A549 (cell line): ENCODE results near the gene DDX20. TPM values are rescaled to one million over a fixed set of nuclear protein-coding genes. Genes with fewer than 3 reads are reported as not detected.

Experiments used
- ATAC-seq, 2 experiments: fragments of 200-7000 bp in 1 of 2; fragments of >200 bp in 1 of 2; cut with Nextera tagmentation in 1 of 2; cut with Tn5 transposase in 1 of 2; 3 replicates each; pipeline versions ENCODE4 v1.8.0 to v1.9.1; 2018 to 2020; ENCODE audit warnings: mild to moderate bottlenecking in 1 of 2, moderate library complexity in 1 of 2
- CTCF ChIA-PET: fragments of 300-600 bp; sonication (Branson Sonifier 250); formaldehyde crosslinking; extraction: SDS; loops from one replicate; lab custom pipeline; 2021; ENCODE audit warnings: antibody characterized with exemption, inconsistent platforms; lab: Yijun Ruan, JAX
- POLR2A ChIA-PET: fragments of 350-600 bp; formaldehyde crosslinking; extraction: SDS; loops from one replicate; lab custom pipeline; 2021; ENCODE audit warnings: antibody characterized with exemption, inconsistent platforms; lab: Yijun Ruan, JAX
- DNase-seq, 2 experiments: peaks; one replicate each; pipeline versions ENCODE4 v3.0.0 to v3.0.0-alpha.2; 2011 to 2016; ENCODE audit warnings: low read depth in 1 of 2, low spot score in 1 of 2
- FAIRE-seq: peaks from 2 replicates; lab custom pipeline; 2011; peaks lifted over from hg19 to GRCh38; lab: Jason Lieb, UNC
- H3K27ac ChIP-seq, 2 experiments: fragments of >200 bp; sonication (Bioruptor Twin); formaldehyde crosslinking; 3 replicates each; pipeline ENCODE4 v1.5.1; 2016 to 2017
- H3K4me1 ChIP-seq: fragments of >200 bp; sonication (Bioruptor Twin); formaldehyde crosslinking; 3 replicates; pipeline ENCODE4 v1.6.1; 2016
- H3K4me2 ChIP-seq: fragments of >200 bp; sonication (Bioruptor Twin); formaldehyde crosslinking; 3 replicates; pipeline ENCODE4 v1.6.1; 2016
- H3K4me3 ChIP-seq: fragments of >200 bp; sonication (Bioruptor Twin); formaldehyde crosslinking; 3 replicates; pipeline ENCODE4 v1.5.1; 2016
- H3K9me3 ChIP-seq: fragments of >200 bp; sonication (Bioruptor Twin); formaldehyde crosslinking; 3 replicates; pipeline ENCODE4 v1.6.1; 2016
- CBX2 ChIP-seq: fragments of 200-600 bp; sonication (generic); IDR thresholded peaks from 2 replicates; pipeline ENCODE4 v1.6.1; 2016; ENCODE audit warnings: low read depth, mild to moderate bottlenecking, borderline replicate concordance
- CBX8 ChIP-seq: fragments of 200-600 bp; sonication (generic); IDR thresholded peaks from 2 replicates; pipeline ENCODE4 v1.6.1; 2016
- CEBPB ChIP-seq, 2 experiments: fragments of >200 bp in 1 of 2; sonication (Bioruptor Twin) in 1 of 2; formaldehyde crosslinking in 1 of 2; IDR thresholded peaks; 2 replicates each; pipeline ENCODE4 v1.6.1; 2012 to 2016
- CHD4 ChIP-seq: fragments of 200-600 bp; sonication (generic); IDR thresholded peaks from 2 replicates; pipeline ENCODE4 v1.6.1; 2016; ENCODE audit warnings: antibody characterized with exemption, mild to moderate bottlenecking, borderline replicate concordance
- FOSB ChIP-seq: fragments of 250-450 bp; sonication (Bioruptor Pico); IDR thresholded peaks from 2 replicates; pipeline ENCODE4 v1.5.0; 2020; ENCODE audit warnings: mild to moderate bottlenecking, moderate library complexity
- FOSL2 ChIP-seq, 2 experiments: fragments of 450-650 bp in 1 of 2; fragments of >200 bp in 1 of 2; sonication (Bioruptor Twin) in 1 of 2; formaldehyde crosslinking; IDR thresholded peaks; 2 replicates each; pipeline versions ENCODE4 v1.5.0 to v1.6.1; 2016 to 2020; ENCODE audit warnings: mild to moderate bottlenecking in 1 of 2, moderate library complexity in 1 of 2
- FOXS1 ChIP-seq: fragments of 250-450 bp; sonication (Bioruptor Pico); IDR thresholded peaks from 2 replicates; pipeline ENCODE4 v1.5.0; 2020; ENCODE audit warnings: mild to moderate bottlenecking, moderate library complexity
- GATA3 ChIP-seq: IDR thresholded peaks from 2 replicates; pipeline ENCODE4 v1.6.1; 2012; ENCODE audit warnings: borderline replicate concordance
- KDM1A ChIP-seq: fragments of 200-600 bp; sonication (generic); IDR thresholded peaks from 2 replicates; pipeline ENCODE4 v1.6.1; 2016; ENCODE audit warnings: low read depth, mild to moderate bottlenecking
- KDM5A ChIP-seq: fragments of 200-600 bp; sonication (generic); IDR thresholded peaks from 2 replicates; pipeline ENCODE4 v1.6.1; 2016; ENCODE audit warnings: antibody characterized with exemption, mild to moderate bottlenecking
- MAFK ChIP-seq: fragments of 450-650 bp; IDR thresholded peaks from 2 replicates; pipeline ENCODE4 v1.6.1; 2014; ENCODE audit not compliant: partially characterized antibody
- MYC ChIP-seq: IDR thresholded peaks from 2 replicates; pipeline ENCODE4 v1.6.1; 2012; ENCODE audit warnings: mild to moderate bottlenecking, inconsistent platforms, low read length, improper control_type of control experiment, borderline replicate concordance
- NFE2L2 ChIP-seq: fragments of 150-350 bp; conservative IDR thresholded peaks from 2 replicates; pipeline ENCODE4 v1.6.1; 2014; ENCODE audit warnings: low read length
- POLR2A ChIP-seq: IDR thresholded peaks from 2 replicates; pipeline ENCODE4 v1.6.1; 2012; ENCODE audit warnings: mild to moderate bottlenecking, low read length
- RAD21 ChIP-seq, 2 experiments: fragments of >200 bp in 1 of 2; sonication (Bioruptor Twin) in 1 of 2; formaldehyde crosslinking in 1 of 2; IDR thresholded peaks in 1 of 2; conservative IDR thresholded peaks in 1 of 2; 2 replicates in 1 of 2; 3 replicates in 1 of 2; pipeline ENCODE4 v1.6.1; 2012 to 2018; ENCODE audit warnings: inconsistent platforms in 1 of 2
- RARB ChIP-seq: fragments of 250-450 bp; sonication (Bioruptor Pico); IDR thresholded peaks from 2 replicates; pipeline ENCODE4 v1.8.0; 2021; ENCODE audit warnings: mild to moderate bottlenecking, moderate library complexity
- RCOR1 ChIP-seq: fragments of 150-350 bp; IDR thresholded peaks from 2 replicates; pipeline ENCODE4 v1.6.1; 2014; ENCODE audit warnings: antibody characterized with exemption, low read length, low read depth
- RFX5 ChIP-seq: fragments of 450-650 bp; IDR thresholded peaks from 2 replicates; pipeline ENCODE4 v1.7.1; 2014; ENCODE audit warnings: antibody characterized with exemption, mild to moderate bottlenecking, moderate library complexity
- RNF2 ChIP-seq: fragments of 200-600 bp; sonication (generic); IDR thresholded peaks from 2 replicates; pipeline ENCODE4 v1.6.1; 2016; ENCODE audit warnings: low read depth, mild to moderate bottlenecking, antibody characterized with exemption, moderate library complexity, borderline replicate concordance
- TFCP2L1 ChIP-seq: fragments of 250-450 bp; sonication (Bioruptor Pico); IDR thresholded peaks from 2 replicates; pipeline ENCODE4 v1.5.0; 2021; ENCODE audit warnings: mild to moderate bottlenecking
- TP53 ChIP-seq: fragments of 250-450 bp; sonication (Bioruptor Pico); IDR thresholded peaks from 2 replicates; pipeline ENCODE4 v1.5.0; 2021; ENCODE audit warnings: mild to moderate bottlenecking, moderate library complexity
- ZC3H11A ChIP-seq: fragments of 450-650 bp; IDR thresholded peaks from 2 replicates; pipeline ENCODE4 v1.6.1; 2014; ENCODE audit warnings: antibody characterized with exemption, mild to moderate bottlenecking
- ZSCAN20 ChIP-seq: fragments of 250-450 bp; sonication (Bioruptor Pico); IDR thresholded peaks from 2 replicates; pipeline ENCODE4 v1.8.0; 2022; ENCODE audit warnings: mild to moderate bottlenecking, moderate library complexity
- polyA plus RNA-seq, 4 experiments: library from polyadenylated mRNA; depleted of rRNA in 3 of 4; stranded (reverse); fragments of >200 nt; fragmentation: RNase III in 1 of 4; extraction: RNeasy Plus Mini Kit Qiagen cat#74134 plus additional on column Dnase treatment in 1 of 4; gene quantifications; 2 replicates in 3 of 4; 3 replicates in 1 of 4; pipeline ENCODE4 v1.2.3, GENCODE V29; 2011 to 2017
- TF ChIP-seq, protein P1 (sequence below): IDR thresholded peaks from 2 replicates; pipeline ENCODE4 v1.6.1; 2012
- TF ChIP-seq, protein P2 (sequence below): IDR thresholded peaks from 2 replicates; pipeline ENCODE4 v1.6.1; 2012
- TF ChIP-seq, protein P3 (sequence below): fragments of 250-450 bp; sonication (Bioruptor Pico); IDR thresholded peaks from 2 replicates; pipeline ENCODE4 v1.5.0; 2021; ENCODE audit warnings: mild to moderate bottlenecking, moderate library complexity, borderline replicate concordance
- TF ChIP-seq, protein P4 (sequence below): fragments of 450-650 bp; IDR thresholded peaks from 2 replicates; pipeline ENCODE4 v1.6.1; 2014; ENCODE audit warnings: antibody characterized with exemption
- TF ChIP-seq, protein P5 (sequence below): fragments of 200-600 bp; sonication (generic); IDR thresholded peaks from 2 replicates; pipeline ENCODE4 v1.6.1; 2016; ENCODE audit warnings: antibody characterized with exemption, mild to moderate bottlenecking, moderate library complexity
- TF ChIP-seq, protein P6 (sequence below): fragments of >200 bp; sonication (Bioruptor Twin); formaldehyde crosslinking; IDR thresholded peaks from 3 replicates; pipeline ENCODE4 v1.6.1; 2016
- TF ChIP-seq, protein P7 (sequence below): fragments of >200 bp; sonication (Bioruptor Twin); formaldehyde crosslinking; IDR thresholded peaks from 2 replicates; pipeline ENCODE4 v1.6.1; 2016

The DDX20 gene
- polyA plus RNA-seq, 2 of the 4 experiments (the other 2 are of a cell fraction) = 8.4 to 13.5 TPM

DNA sequence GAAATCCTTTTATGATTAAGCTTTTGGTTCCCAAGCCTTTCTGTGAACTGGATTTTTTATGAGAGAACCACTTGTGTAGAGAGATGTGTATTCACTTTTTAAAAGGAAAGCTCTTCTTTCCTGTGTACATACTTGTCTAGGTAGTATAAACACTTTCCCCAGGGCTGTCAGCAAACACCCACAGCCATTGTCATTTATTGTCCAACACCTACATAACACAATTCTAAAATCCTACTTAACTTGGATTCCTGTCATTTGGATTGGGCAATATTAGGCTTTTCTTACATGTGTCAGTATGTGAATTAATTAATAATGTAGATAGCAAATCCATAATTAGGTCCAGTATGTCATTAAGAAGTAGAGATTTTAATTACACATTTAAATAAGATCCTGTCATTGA, 12.3 kb downstream of the DDX20 start:
- ChIA-PET POLR2A (no interaction called here), CTCF (interaction anchor here (0.7 to 3.7 kb wide), 8 partner anchors 14 to 260 kb away, joined by 3 to 18 read pairs (median 4); partner anchors contain the start of gene DDX20)
- DNase-seq = no peak
- H3K9me3 ChIP-seq = no peaks in the 10 kb centered on the region
- no peak for ATAC-seq
- H3K4me2 ChIP-seq = no peak overlapping the region
- no peak for TF ChIP-seq MAFK
- TF ChIP-seq ZSCAN20 (CRISPR knock-in tag) = no peak
- TF ChIP-seq, protein P1, sequence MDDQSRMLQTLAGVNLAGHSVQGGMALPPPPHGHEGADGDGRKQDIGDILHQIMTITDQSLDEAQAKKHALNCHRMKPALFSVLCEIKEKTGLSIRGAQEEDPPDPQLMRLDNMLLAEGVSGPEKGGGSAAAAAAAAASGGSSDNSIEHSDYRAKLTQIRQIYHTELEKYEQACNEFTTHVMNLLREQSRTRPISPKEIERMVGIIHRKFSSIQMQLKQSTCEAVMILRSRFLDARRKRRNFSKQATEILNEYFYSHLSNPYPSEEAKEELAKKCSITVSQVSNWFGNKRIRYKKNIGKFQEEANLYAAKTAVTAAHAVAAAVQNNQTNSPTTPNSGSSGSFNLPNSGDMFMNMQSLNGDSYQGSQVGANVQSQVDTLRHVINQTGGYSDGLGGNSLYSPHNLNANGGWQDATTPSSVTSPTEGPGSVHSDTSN = no peak
- TF ChIP-seq GATA3 = no peak
- no peak for TF ChIP-seq FOSL2 (IDR thresholded peaks at IDR 0.05)
- TF ChIP-seq FOSL2 (CRISPR knock-in tag; IDR thresholded peaks at IDR 0.05) = no peak
- TF ChIP-seq, protein P2, sequence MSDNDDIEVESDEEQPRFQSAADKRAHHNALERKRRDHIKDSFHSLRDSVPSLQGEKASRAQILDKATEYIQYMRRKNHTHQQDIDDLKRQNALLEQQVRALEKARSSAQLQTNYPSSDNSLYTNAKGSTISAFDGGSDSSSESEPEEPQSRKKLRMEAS = no peak
- TF ChIP-seq, protein P3, sequence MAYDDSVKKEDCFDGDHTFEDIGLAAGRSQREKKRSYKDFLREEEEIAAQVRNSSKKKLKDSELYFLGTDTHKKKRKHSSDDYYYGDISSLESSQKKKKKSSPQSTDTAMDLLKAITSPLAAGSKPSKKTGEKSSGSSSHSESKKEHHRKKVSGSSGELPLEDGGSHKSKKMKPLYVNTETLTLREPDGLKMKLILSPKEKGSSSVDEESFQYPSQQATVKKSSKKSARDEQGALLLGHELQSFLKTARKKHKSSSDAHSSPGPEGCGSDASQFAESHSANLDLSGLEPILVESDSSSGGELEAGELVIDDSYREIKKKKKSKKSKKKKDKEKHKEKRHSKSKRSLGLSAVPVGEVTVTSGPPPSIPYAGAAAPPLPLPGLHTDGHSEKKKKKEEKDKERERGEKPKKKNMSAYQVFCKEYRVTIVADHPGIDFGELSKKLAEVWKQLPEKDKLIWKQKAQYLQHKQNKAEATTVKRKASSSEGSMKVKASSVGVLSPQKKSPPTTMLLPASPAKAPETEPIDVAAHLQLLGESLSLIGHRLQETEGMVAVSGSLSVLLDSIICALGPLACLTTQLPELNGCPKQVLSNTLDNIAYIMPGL (CRISPR knock-in tag) = no peak
- no peak for TF ChIP-seq CEBPB (IDR thresholded peaks at IDR 0.05)
- TF ChIP-seq FOXS1 (CRISPR knock-in tag) = no peak
- no peak for TF ChIP-seq CBX8
- no peak for TF ChIP-seq CBX2
- TF ChIP-seq POLR2A = no peak
- no peak for TF ChIP-seq RNF2
- no peak for TF ChIP-seq CHD4
- TF ChIP-seq KDM1A = no peak
- no peak for TF ChIP-seq RCOR1
- TF ChIP-seq RFX5 = no peak
- no peak for TF ChIP-seq KDM5A
- no peak for TF ChIP-seq NFE2L2
- H3K4me3 ChIP-seq = no peak overlapping the region
- no peaks in the 10 kb centered on the region for H3K4me1 ChIP-seq
- no peak for FAIRE-seq
- H3K27ac ChIP-seq = no peak overlapping the region

DNA sequence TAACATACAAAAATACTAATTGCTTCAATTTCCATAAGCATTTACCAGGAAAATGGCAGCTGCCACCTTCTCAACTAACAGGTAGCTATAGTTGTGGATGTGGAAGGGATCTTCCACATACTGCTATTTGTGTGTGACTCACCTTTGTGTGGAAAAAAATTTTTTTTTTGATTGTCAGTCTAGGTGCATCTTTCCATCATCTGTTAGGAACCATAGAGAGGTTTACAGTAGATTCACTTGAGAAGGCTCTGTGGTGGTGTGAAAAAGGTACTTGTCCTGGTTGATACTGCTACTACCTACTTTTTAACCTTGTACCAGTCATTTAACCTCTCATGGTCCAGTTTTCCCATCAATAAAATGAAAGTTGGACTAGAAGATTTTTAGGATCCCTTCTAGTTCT, 12.9 kb downstream of the DDX20 start:
- ATAC-seq = no peak
- POLR2A ChIA-PET = no interaction called here
- Histone ChIP-seq H3K4me2 (no peak overlapping the region), H3K4me3 (no peak overlapping the region), H3K27ac (no peak overlapping the region), H3K4me1 (no peaks in the 10 kb centered on the region), H3K9me3 (no peaks in the 10 kb centered on the region)
- DNase-seq = no peak
- FAIRE-seq = no peak
- TF ChIP-seq RARB = no peak
- no peak for TF ChIP-seq RAD21 (conservative IDR thresholded peaks at IDR 0.05 in 1 of 2, IDR thresholded peaks at IDR 0.05 in 1 of 2)
- no peak for TF ChIP-seq FOSB (CRISPR knock-in tag)
- TF ChIP-seq, protein P4, sequence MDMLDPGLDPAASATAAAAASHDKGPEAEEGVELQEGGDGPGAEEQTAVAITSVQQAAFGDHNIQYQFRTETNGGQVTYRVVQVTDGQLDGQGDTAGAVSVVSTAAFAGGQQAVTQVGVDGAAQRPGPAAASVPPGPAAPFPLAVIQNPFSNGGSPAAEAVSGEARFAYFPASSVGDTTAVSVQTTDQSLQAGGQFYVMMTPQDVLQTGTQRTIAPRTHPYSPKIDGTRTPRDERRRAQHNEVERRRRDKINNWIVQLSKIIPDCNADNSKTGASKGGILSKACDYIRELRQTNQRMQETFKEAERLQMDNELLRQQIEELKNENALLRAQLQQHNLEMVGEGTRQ = no peak
- no peak for TF ChIP-seq ZC3H11A
- no peak for TF ChIP-seq CHD4
- TF ChIP-seq POLR2A = no peak
- no peak for TF ChIP-seq TP53
- no peak for TF ChIP-seq RNF2
- TF ChIP-seq, protein P5, sequence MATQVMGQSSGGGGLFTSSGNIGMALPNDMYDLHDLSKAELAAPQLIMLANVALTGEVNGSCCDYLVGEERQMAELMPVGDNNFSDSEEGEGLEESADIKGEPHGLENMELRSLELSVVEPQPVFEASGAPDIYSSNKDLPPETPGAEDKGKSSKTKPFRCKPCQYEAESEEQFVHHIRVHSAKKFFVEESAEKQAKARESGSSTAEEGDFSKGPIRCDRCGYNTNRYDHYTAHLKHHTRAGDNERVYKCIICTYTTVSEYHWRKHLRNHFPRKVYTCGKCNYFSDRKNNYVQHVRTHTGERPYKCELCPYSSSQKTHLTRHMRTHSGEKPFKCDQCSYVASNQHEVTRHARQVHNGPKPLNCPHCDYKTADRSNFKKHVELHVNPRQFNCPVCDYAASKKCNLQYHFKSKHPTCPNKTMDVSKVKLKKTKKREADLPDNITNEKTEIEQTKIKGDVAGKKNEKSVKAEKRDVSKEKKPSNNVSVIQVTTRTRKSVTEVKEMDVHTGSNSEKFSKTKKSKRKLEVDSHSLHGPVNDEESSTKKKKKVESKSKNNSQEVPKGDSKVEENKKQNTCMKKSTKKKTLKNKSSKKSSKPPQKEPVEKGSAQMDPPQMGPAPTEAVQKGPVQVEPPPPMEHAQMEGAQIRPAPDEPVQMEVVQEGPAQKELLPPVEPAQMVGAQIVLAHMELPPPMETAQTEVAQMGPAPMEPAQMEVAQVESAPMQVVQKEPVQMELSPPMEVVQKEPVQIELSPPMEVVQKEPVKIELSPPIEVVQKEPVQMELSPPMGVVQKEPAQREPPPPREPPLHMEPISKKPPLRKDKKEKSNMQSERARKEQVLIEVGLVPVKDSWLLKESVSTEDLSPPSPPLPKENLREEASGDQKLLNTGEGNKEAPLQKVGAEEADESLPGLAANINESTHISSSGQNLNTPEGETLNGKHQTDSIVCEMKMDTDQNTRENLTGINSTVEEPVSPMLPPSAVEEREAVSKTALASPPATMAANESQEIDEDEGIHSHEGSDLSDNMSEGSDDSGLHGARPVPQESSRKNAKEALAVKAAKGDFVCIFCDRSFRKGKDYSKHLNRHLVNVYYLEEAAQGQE = no peak
- no peak for TF ChIP-seq MAFK
- TF ChIP-seq, protein P6, sequence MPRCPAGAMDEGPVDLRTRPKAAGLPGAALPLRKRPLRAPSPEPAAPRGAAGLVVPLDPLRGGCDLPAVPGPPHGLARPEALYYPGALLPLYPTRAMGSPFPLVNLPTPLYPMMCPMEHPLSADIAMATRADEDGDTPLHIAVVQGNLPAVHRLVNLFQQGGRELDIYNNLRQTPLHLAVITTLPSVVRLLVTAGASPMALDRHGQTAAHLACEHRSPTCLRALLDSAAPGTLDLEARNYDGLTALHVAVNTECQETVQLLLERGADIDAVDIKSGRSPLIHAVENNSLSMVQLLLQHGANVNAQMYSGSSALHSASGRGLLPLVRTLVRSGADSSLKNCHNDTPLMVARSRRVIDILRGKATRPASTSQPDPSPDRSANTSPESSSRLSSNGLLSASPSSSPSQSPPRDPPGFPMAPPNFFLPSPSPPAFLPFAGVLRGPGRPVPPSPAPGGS = no peak
- no peak for TF ChIP-seq TFCP2L1 (CRISPR knock-in tag)
- no peak for TF ChIP-seq MYC
- TF ChIP-seq, protein P7, sequence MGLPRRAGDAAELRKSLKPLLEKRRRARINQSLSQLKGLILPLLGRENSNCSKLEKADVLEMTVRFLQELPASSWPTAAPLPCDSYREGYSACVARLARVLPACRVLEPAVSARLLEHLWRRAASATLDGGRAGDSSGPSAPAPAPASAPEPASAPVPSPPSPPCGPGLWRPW = no peak
- CTCF ChIA-PET = interaction anchor here (0.7 to 3.7 kb wide), 19 partner anchors 9 to 287 kb away, joined by 3 to 19 read pairs (median 5); partner anchors contain the start of genes ADORA3, DDX20 and TMIGD3
